ENCODE data around the gene OLIG1. TPM values are rescaled to one million over a fixed set of nuclear protein-coding genes. Genes with fewer than 3 reads are reported as not detected.

OLIG1 gene
- total RNA-seq, 1 donor from 2014 or later: 1.6 TPM

DNA sequence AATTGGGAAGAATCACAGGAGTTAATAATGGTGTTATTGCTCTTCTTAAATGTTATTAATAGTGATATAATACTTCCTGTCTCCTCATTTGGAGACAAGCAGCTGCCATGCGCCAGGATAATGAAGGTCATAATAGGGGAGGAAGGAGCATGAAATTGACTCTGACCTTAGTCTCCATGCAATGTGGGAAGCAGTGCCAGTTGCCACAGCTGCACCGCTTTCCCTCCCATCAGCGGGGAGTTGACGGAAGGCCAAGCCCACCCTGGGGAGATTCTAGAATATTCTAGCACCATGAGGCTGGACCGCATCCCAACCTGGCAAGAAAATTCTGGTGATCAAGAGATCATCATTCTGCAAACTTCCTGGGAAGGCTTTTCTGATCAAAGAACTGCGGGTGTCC, 11.0 kb upstream of the OLIG1 start:
- no peak overlapping the region for H3K27ac ChIP-seq
- H3K36me3 ChIP-seq: no peaks in the 10 kb centered on the region
- no peak for TF ChIP-seq CTCF (IDR thresholded peaks at IDR 0.05)
- DNase-seq (no peak), ATAC-seq (no peak)
- intact Hi-C loops (cut with DNase I): no loop called here
- no peak overlapping the region for H3K4me3 ChIP-seq
- peaks cover 15% of the 10 kb centered on the region for H3K27me3 ChIP-seq
- no peaks in the 10 kb centered on the region for H3K4me1 ChIP-seq
- H3K9me3 ChIP-seq: no peaks in the 10 kb centered on the region

GRCh38 chr21:33059380-33059841, 10.5 kb upstream of the OLIG1 start:
- Histone ChIP-seq H3K27me3 (peaks cover 19% of the 10 kb centered on the region), H3K4me3 (no peak overlapping the region), H3K36me3 (no peaks in the 10 kb centered on the region), H3K9me3 (no peaks in the 10 kb centered on the region), H3K27ac (no peak overlapping the region), H3K4me1 (no peaks in the 10 kb centered on the region)
- DNase-seq: no peak
- ATAC-seq: peak; percentile 85
- intact Hi-C loops (cut with DNase I): no loop called here
- TF ChIP-seq CTCF (IDR thresholded peaks at IDR 0.05): no peak

GRCh38 chr21:33061233-33061632, 8.7 kb upstream of the OLIG1 start:
- no peak for ATAC-seq
- TF ChIP-seq CTCF (IDR thresholded peaks at IDR 0.05): no peak
- H3K9me3 ChIP-seq: no peaks in the 10 kb centered on the region
- H3K4me3 ChIP-seq: no peak overlapping the region
- H3K27ac ChIP-seq: no peak overlapping the region
- intact Hi-C loops (cut with DNase I): no loop called here
- peaks cover 31% of the 10 kb centered on the region for H3K27me3 ChIP-seq
- no peak for DNase-seq
- no peaks in the 10 kb centered on the region for H3K4me1 ChIP-seq
- no peaks in the 10 kb centered on the region for H3K36me3 ChIP-seq

DNA sequence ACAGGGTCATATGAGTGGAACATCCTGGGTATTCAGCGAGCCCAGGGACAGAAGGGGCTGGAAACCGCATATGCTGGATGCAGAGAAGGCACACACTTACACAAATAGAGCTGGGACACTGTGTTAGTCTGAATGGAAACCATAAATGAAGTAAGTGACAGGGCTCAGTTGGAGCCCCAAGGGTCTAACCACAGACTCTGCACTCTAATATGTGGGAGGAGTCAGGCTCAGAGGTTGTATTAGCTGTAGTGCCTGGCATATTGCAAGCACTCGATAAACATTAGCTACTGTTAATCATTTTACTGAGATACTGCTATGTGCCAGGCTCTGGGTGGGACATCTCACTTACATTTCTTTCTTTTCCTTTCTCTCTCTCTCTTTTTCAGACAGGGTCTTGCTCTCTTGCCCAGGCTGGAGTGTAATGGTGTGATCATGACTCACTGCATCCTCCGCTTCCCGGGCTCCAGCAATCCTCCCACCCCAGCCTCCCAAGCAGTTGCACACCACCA, 6.5 kb upstream of the OLIG1 start:
- H3K4me3 ChIP-seq: no peak overlapping the region
- intact Hi-C loops (cut with DNase I): no loop called here
- ATAC-seq (no peak), DNase-seq (no peak)
- no peaks in the 10 kb centered on the region for H3K4me1 ChIP-seq
- TF ChIP-seq CTCF (IDR thresholded peaks at IDR 0.05): no peak
- no peaks in the 10 kb centered on the region for H3K36me3 ChIP-seq
- H3K9me3 ChIP-seq: no peaks in the 10 kb centered on the region
- peaks cover 52% of the 10 kb centered on the region for H3K27me3 ChIP-seq
- H3K27ac ChIP-seq: no peak overlapping the region

- DNase-seq (no peak), ATAC-seq (no peak)
- Histone ChIP-seq H3K9me3 (no peaks in the 10 kb centered on the region), H3K27me3 (peaks cover 59% of the 10 kb centered on the region), H3K27ac (no peak overlapping the region), H3K4me3 (no peak overlapping the region), H3K36me3 (no peaks in the 10 kb centered on the region), H3K4me1 (no peaks in the 10 kb centered on the region)
- intact Hi-C loops (cut with DNase I): no loop called here
- TF ChIP-seq CTCF (IDR thresholded peaks at IDR 0.05): no peak
These were observed 5.9 kb upstream of the OLIG1 start for GRCh38 chr21:33063907-33064622.

Measured in upper lobe of right lung (tissue), 1 donor.